ENCODE results near the gene DBT.

The DBT gene

DNA sequence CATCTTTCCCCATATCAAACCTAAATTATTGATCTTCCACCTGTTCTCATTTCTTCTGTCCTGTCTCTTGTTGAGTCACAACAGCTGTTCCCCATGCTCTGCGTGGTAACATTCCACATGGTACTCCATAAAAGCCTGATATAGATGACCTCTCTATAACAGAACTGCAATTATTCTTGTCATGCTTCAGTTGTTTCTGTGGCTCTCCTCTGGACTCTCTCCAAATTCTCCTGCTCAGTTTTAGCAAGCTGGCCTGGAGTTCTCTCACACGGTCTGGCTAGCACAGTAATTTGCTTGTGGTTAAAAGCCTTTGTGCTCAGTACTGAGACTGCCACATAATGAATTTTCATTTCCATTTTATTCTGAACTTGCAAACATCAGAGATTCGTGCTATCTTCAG is 61.0 kb downstream of the DBT start:
- peak; percentile 58 for FAIRE-seq
- no peak for DNase-seq (ENCODE audit: insufficient read length, low spot score)
- no peak for TF ChIP-seq POLR2A (IDR thresholded peaks at IDR 0.05; ENCODE audit: low read depth, low read length)

DNA sequence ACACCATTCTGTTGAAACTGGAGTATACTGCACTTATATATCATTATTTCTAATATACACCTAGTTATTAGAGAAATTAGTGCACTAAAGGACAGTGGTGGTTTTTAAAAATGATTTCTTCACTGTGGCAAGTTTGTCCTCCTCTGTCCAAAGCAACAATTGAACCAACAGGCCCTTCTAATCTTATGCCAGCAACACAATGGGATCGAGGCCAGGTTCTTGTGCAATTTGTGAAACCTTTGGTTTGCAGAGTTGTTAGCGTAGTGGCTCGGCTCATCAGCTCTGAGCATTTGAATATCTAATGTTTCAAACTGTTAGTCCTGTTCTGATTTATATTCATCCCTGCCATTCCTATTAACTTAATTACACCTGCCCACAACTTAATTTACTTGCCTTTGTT is 61.7 kb downstream of the DBT start:
- FAIRE-seq, result no peak

DNA sequence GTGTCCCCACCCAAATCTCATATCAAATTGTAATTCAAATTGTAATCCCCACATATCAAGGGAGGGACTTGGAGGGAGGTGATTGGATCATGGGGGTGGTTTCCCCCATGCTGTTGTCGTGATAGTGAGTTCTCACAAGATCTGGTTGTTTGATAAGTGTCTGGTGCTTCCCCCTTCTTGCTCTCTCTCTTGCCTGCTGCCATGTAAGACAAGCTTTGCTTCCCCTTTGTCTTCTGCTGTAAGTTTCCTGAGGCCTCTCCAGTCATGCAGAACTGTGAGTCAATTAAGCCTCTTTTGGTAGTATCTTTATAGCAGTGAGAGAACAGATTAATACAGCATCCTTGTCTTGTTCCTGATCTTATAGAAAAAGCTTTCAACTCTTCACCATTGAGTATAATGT is 65.1 kb downstream of the DBT start:
- TF ChIP-seq POLR2A (IDR thresholded peaks at IDR 0.05; ENCODE audit: low read depth, low read length), result no peak
- DNase-seq (ENCODE audit: insufficient read length, low spot score) (no peak), FAIRE-seq (no peak)

More for the DNA sequence above, 61.7 kb downstream of the DBT start:
- DNase-seq (ENCODE audit: insufficient read length, low spot score), result no peak
- no peak for TF ChIP-seq POLR2A (IDR thresholded peaks at IDR 0.05; ENCODE audit: low read depth, low read length)

DNA sequence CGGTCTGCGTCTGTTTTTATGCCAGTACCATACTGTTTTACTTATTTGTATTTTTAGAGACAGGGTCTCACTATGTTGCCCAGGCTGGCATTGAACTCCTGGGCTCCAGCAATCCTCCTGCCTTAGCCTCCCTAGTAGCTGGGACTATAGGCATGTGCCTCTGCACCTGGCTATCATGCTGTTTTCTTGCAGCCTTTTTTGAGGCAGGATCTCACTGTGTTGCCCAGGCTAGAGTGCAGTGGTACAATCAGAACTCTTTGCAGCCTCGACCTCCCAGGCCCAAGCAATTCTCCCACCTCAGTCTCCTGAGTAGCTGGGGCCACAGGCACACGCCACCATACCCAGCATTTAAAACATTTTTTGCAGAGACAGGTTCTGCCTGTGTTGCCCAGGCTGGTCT is 66.3 kb downstream of the DBT start:
- FAIRE-seq, result no peak
- no peak for DNase-seq (ENCODE audit: insufficient read length, low spot score)
- TF ChIP-seq POLR2A (IDR thresholded peaks at IDR 0.05; ENCODE audit: low read depth, low read length), result no peak

DNA sequence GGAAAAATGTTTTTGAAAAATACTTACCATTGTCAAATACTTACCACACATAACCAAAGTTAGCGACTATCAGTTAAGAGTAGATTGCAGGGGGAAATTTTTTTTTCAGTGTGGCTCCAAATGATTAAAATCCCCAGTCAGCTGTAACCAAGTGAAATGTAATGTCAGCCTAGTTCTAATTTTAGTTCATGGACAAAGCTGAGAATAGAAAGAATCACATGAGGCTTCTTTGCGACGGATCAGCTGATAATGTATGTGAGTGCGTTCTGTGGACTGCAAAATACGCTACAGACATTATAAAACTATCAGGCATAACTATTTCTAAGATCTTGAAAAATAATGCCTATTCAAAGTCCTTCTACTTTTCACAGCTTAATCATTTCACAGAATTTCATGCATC is 71.5 kb downstream of the DBT start, which contains the start of gene LRRC39:
TSS of gene LRRC39 (minus strand) at position 166 of the 400 bp plus-strand sequence. CDS start 9,740 bp downstream, outside the sequence.
- no peak for DNase-seq (ENCODE audit: insufficient read length, low spot score)
- no peak for FAIRE-seq
- TF ChIP-seq POLR2A (IDR thresholded peaks at IDR 0.05; ENCODE audit: low read depth, low read length), result no peak

DNA sequence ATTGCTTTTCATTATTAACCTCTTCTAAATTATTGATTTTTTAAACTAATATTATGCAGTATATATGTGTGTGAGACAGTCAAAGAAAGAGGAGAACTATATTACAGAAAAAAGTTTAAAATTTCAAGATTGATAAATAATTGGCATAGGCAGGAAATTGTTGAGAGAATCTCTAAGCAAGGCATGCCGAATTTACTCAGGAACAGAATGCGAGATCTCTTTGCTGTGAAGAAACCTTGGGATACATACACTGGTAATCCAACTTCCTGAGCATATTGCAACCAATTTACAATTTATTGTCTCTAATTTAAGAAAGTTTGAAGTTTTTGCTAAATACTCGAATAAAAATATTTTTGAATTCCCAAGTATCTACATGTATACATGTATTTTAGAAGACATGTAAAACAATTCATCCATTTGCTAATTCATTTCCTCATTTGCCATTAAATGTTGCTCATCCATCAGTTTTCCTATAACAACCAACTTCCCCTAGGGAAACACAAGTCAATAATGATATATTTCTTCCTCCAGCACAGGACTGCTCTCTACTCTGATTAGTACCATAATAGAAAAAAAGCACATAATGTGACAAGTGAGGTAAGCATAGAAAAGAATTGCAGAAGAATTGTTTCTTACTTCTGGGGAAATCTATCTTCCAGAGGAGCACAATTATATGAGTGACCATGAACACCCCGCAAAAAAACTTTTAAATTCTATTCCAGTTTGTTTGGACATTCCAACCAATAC is 72.2 kb downstream of the DBT start:
- FAIRE-seq, result no peak
- DNase-seq (ENCODE audit: insufficient read length, low spot score), result no peak
- TF ChIP-seq POLR2A (IDR thresholded peaks at IDR 0.05; ENCODE audit: low read depth, low read length), result no peak

DNA sequence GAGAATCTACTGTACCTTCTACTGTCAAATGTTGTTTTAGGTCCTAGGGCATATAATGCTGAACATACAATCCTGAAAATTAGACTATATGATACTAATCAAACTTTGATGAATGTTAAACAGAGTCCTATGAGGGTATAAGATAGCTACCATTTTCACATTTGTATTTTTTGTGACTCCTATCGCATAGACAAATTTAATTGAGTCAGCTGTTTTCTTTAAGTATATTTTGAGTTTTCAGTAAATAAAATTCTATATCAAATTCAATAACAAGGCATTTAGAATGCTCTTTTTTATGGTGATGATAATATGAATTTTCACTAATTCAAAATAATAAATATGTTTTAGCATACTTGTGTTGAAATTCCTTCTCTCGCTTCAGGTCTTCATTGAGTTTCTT is 81.6 kb downstream of the DBT start:
- FAIRE-seq (no peak), DNase-seq (ENCODE audit: insufficient read length, low spot score) (no peak)
- TF ChIP-seq POLR2A (IDR thresholded peaks at IDR 0.05; ENCODE audit: low read depth, low read length), result no peak

DNA sequence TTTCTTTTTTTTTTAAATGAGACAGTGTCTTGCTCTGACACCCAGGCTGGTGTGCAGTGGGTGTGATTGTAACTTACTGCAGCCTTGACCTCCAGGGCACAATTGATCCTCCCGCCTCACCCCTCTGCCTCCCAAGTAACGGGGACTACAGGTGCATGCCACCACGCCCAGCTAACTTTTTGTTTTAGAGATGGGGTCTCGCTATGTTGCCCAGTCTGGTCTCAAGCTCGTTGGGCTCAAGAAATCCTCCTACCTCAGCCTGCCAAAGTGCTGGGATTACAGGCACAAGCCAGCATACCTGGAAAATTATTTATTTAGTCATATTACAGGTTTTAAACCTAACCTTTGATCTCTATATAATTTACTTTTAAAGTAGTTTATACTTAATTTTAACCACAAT is 84.9 kb downstream of the DBT start:
- FAIRE-seq, result no peak
- no peak for DNase-seq (ENCODE audit: insufficient read length, low spot score)
- TF ChIP-seq POLR2A (IDR thresholded peaks at IDR 0.05; ENCODE audit: low read depth, low read length), result no peak

DNA sequence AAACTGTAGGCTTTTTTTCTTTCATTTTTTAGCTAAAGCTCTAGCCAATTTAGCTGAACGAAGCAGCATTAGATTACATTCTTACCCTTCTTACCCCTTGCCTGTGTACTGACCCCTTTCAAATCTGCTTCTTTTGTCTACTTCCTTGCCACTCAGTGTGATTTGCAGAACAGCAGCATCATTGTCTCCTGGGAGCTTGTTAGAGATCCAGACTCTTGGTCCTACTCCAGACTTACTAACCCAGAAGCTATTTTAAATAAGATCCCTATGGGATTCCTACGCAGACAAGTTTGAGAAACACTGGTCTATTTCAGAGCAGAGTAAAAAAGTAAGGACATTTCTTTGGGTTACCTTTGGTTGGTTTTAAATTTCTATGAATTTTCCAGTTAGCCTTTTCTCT is 85.4 kb downstream of the DBT start:
- no peak for TF ChIP-seq POLR2A (IDR thresholded peaks at IDR 0.05; ENCODE audit: low read depth, low read length)
- DNase-seq (ENCODE audit: insufficient read length, low spot score), result no peak
- no peak for FAIRE-seq

DNA sequence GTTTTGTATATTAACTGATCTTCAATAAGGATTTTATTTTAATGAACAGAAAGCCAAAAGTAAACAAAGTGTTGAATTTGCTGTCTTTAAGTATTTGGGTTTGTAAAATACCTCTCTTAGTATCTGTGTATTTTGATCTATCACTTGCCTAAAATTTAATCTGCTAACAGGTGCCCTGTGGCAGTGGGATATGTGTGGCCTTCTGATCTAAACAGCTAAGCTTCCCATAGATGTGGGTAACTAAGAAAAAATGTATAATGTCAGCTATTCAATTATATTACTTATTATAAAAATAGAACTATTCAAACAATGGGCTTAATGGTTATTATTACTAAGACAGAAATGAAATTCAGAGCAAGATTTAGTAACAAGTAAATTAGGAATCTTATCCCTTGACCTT is 86.8 kb downstream of the DBT start:
- TF ChIP-seq POLR2A (IDR thresholded peaks at IDR 0.05; ENCODE audit: low read depth, low read length), result no peak
- DNase-seq (ENCODE audit: insufficient read length, low spot score) (no peak), FAIRE-seq (no peak)

DNA sequence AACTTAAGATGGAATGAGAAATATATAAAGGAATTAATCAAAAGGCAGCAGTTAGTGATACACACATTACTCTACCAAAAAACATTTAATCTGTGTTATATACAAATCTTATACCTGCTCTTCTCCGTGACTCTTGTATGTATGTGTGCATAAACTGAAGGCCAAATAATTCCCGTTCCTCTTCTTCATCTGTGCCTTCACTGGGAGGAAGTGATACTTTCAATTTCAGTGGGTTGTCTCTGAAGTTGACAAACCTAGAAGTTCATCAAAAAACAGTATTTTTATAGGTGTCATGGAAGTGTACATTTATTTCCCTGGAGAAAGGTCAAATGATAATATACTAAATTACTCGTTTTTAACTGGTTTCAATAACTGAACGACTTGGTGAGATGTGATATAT is 97.4 kb downstream of the DBT start:
- no peak for TF ChIP-seq POLR2A (IDR thresholded peaks at IDR 0.05; ENCODE audit: low read depth, low read length)
- FAIRE-seq, result no peak
- DNase-seq (ENCODE audit: insufficient read length, low spot score), result no peak

DNA sequence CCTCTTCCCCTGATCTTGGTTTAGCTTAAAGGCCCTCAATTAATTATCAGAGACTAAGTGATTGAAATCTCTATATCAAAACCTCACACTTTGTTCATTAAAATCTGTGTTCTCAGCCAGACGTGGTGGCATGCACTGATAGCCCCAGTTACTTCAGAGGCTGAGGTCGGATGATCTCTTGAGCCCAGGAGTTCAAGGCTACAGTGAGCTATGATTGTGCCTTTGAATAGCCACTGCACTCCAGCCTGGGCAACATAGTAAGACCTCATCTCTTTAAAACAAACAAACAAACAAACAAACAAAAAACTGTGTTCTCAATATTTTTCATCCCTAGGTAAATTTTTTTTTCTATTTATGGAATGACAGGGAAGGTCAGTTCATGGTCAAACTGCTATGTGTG is 98.0 kb downstream of the DBT start:
- FAIRE-seq (no peak), DNase-seq (ENCODE audit: insufficient read length, low spot score) (no peak)
- no peak for TF ChIP-seq POLR2A (IDR thresholded peaks at IDR 0.05; ENCODE audit: low read depth, low read length)

DNA sequence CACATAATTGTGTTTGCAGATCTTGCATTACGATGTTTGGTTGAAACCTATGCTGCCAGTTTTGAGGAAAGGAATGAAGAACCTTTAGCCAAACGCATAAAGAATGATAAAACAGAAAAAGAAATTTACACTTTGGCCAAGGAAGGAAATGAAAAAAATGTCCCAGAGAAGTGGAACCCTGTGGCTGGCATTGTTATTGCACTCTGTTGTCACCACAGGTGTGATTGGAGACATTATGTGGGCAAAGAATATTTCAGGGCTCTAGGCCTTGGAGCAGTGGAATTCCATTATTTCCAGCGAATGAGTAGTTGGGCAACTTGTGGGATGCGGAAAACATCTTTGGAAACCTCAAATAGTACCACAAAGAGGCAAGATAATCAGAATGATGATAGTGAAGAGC is 101.8 kb downstream of the DBT start:
- FAIRE-seq, result no peak
- no peak for TF ChIP-seq POLR2A (IDR thresholded peaks at IDR 0.05; ENCODE audit: low read depth, low read length)
- no peak for DNase-seq (ENCODE audit: insufficient read length, low spot score)

DNA sequence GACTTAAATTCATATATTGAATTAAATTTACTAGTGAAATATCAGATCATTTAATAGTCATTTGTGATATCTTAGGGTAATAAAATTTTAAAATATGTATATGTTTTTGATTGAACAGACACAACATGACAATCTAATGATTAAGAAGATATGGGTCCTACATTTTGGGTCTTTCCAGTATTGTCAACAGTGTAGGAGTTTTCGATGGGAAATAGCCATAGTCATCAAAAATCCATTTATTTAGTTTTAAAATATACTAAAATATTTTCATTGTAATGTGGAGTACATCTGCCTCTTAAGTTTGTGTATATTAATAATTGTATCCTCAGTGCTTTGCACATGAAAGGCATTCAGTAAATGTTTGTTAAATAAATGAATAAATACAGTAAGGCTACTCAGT is 102.7 kb downstream of the DBT start:
- no peak for TF ChIP-seq POLR2A (IDR thresholded peaks at IDR 0.05; ENCODE audit: low read depth, low read length)
- DNase-seq (ENCODE audit: insufficient read length, low spot score), result no peak
- FAIRE-seq, result no peak

DNA sequence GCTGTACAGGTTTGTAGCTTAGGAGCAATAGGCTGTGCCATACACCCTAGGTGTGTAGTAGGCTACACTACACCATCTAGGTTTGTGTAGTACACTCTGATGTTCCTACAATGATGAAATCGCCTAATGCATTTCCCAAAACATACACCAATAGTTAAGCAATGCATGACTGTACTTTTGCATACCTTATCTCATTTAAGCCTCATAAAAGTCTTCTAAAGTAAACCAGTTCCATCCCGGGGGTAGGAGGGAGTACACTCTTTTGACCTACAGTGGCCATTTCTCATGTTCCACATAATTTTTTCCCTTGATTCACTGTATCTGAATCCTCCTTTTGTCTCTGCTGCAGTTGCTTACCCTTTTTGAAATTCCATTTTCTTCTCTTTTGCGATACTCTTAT is 104.5 kb downstream of the DBT start:
- DNase-seq (ENCODE audit: insufficient read length, low spot score) (no peak), FAIRE-seq (no peak)
- TF ChIP-seq POLR2A (IDR thresholded peaks at IDR 0.05; ENCODE audit: low read depth, low read length), result no peak

DNA sequence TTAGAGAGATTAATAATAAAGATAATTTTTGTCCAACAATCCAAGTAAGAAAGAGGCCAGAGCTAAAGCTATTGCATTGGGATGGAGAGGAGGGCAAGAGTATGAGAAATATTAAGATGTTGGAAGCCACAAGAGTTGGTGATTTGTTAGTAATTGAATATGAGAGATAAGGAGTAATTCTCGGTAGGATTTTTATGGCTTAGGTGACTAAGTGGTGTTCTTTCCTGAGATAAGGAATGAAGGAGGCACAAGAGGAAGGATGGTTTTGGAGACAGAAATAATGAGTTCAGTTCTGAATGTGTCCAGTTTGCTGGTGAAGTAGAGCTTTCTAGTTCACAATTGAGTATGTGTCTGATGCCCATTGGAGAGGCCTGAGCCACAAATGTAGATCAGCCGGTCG is 107.3 kb downstream of the DBT start:
- DNase-seq (ENCODE audit: insufficient read length, low spot score) (no peak), FAIRE-seq (no peak)
- TF ChIP-seq POLR2A (IDR thresholded peaks at IDR 0.05; ENCODE audit: low read depth, low read length), result no peak
